IMR-90 (cell line): ENCODE measurements around the gene KIF5C. TPM values are rescaled to one million over a fixed set of nuclear protein-coding genes. Genes with fewer than 3 reads are reported as not detected.

Experiments
- ATAC-seq: fragments of 200-7000 bp; cut with Tn5 transposase; 2 replicates; pipeline ENCODE4 v1.9.1; 2020; ENCODE audit warnings: low read depth, mild to moderate bottlenecking, moderate library complexity
- BruUV-seq: library from RNA; stranded (reverse); fragments of 400-500 nt; replicated peaks from 2 replicates; lab custom pipeline; 2021; lab: Mats Ljungman, UMichigan
- CTCF ChIA-PET: fragments of 300-600 bp; formaldehyde crosslinking; extraction: SDS; loops from one replicate; lab custom pipeline; 2021; ENCODE audit warnings: antibody characterized with exemption; lab: Yijun Ruan, JAX
- POLR2A ChIA-PET: fragments of 300-600 bp; sonication (Branson Sonifier 250); formaldehyde crosslinking; loops from one replicate; lab custom pipeline; 2022; ENCODE audit warnings: antibody characterized with exemption; ENCODE audit not compliant: unreplicated experiment; lab: Charles Lee
- DNase-seq: peaks from one replicate; pipeline ENCODE4 v3.0.0; 2013
- H2AFZ ChIP-seq: replicated peaks from 2 replicates; pipeline ENCODE3; 2013; ENCODE audit warnings: low read length, mild to moderate bottlenecking; ENCODE audit not compliant: poor library complexity
- H2AK5ac ChIP-seq: 2 replicates; pipeline ENCODE4 v1.6.1; 2013; ENCODE audit warnings: low read depth, low read length, inconsistent platforms
- H2AK9ac ChIP-seq: replicated peaks from 2 replicates; pipeline ENCODE3; 2013; ENCODE audit warnings: mild to moderate bottlenecking, low read depth, low read length, moderate library complexity; ENCODE audit not compliant: poor library complexity
- H2BK120ac ChIP-seq: 2 replicates; pipeline ENCODE4 v1.6.1; 2013; ENCODE audit warnings: low read depth, low read length, inconsistent platforms
- H2BK15ac ChIP-seq: 3 replicates; pipeline ENCODE4 v1.6.1; 2013; ENCODE audit warnings: low read depth, low read length, inconsistent platforms
- H2BK20ac ChIP-seq: 2 replicates; pipeline ENCODE4 v1.6.1; 2013; ENCODE audit warnings: low read depth, mild to moderate bottlenecking, inconsistent platforms, low read length, moderate library complexity
- H2BK5ac ChIP-seq: 2 replicates; pipeline ENCODE4 v1.6.1; 2013; ENCODE audit warnings: mild to moderate bottlenecking, low read depth, low read length, inconsistent platforms; ENCODE audit not compliant: poor library complexity, severe bottlenecking
- H3K14ac ChIP-seq: replicated peaks from 2 replicates; pipeline ENCODE4 v1.6.1; 2013; ENCODE audit warnings: low read depth, low read length, inconsistent platforms
- H3K18ac ChIP-seq: 2 replicates; pipeline ENCODE4 v1.6.1; 2013; ENCODE audit warnings: low read depth, low read length, control low read depth
- H3K23ac ChIP-seq: 2 replicates; pipeline ENCODE4 v1.6.1; 2013; ENCODE audit warnings: low read depth, low read length, inconsistent platforms
- H3K27ac ChIP-seq: 2 replicates; pipeline ENCODE4 v1.5.1; 2013; ENCODE audit warnings: mild to moderate bottlenecking, control low read depth, low read length; ENCODE audit not compliant: insufficient read depth
- H3K27me3 ChIP-seq: 2 replicates; pipeline ENCODE4 v1.6.1; 2013; ENCODE audit warnings: low read length; ENCODE audit not compliant: control insufficient read depth, insufficient read depth
- H3K36me3 ChIP-seq: 2 replicates; pipeline ENCODE4 v1.6.1; 2013; ENCODE audit warnings: low read length, mixed read lengths; ENCODE audit not compliant: control insufficient read depth, insufficient read depth
- H3K4ac ChIP-seq: 2 replicates; pipeline ENCODE4 v1.6.1; 2013; ENCODE audit warnings: low read depth, low read length, inconsistent platforms
- H3K4me1 ChIP-seq: 2 replicates; pipeline ENCODE4 v1.6.1; 2013; ENCODE audit warnings: low read length, mixed read lengths; ENCODE audit not compliant: control insufficient read depth, insufficient read depth
- H3K4me2 ChIP-seq: 2 replicates; pipeline ENCODE4 v1.6.1; 2013; ENCODE audit warnings: low read depth, mild to moderate bottlenecking, control low read depth, low read length, moderate library complexity
- H3K4me3 ChIP-seq: 2 replicates; pipeline ENCODE4 v1.5.1; 2013; ENCODE audit warnings: low read depth, mild to moderate bottlenecking, control low read depth, low read length, moderate library complexity; ENCODE audit not compliant: insufficient read depth
- H3K56ac ChIP-seq: 2 replicates; pipeline ENCODE4 v1.6.1; 2013; ENCODE audit warnings: low read length, inconsistent platforms; ENCODE audit not compliant: insufficient read depth; ENCODE audit errors: extremely low read depth
- H3K79me1 ChIP-seq, 2 experiments: 2 replicates each; pipeline ENCODE4 v1.6.1; 2013; ENCODE audit warnings: low read length in 2 of 2, inconsistent platforms in 1 of 2, low read depth in 1 of 2
- H3K9ac ChIP-seq: 2 replicates; pipeline ENCODE4 v1.6.1; 2013; ENCODE audit warnings: low read depth, low read length, control low read depth
- H3K9me1 ChIP-seq: 2 replicates; pipeline ENCODE4 v1.6.1; 2013; ENCODE audit warnings: low read length, inconsistent platforms; ENCODE audit not compliant: insufficient read depth
- H3K9me3 ChIP-seq: 2 replicates; pipeline ENCODE4 v1.6.1; 2013; ENCODE audit warnings: low read length; ENCODE audit not compliant: control insufficient read depth, insufficient read depth
- H4K20me1 ChIP-seq: 2 replicates; pipeline ENCODE4 v1.6.1; 2013; ENCODE audit warnings: low read length, inconsistent platforms; ENCODE audit not compliant: insufficient read depth
- H4K5ac ChIP-seq: 2 replicates; pipeline ENCODE4 v1.6.1; 2013; ENCODE audit warnings: mild to moderate bottlenecking, low read depth, low read length, control low read depth
- H4K8ac ChIP-seq, 2 experiments: 2 replicates each; pipeline ENCODE4 v1.6.1; 2013; ENCODE audit warnings: low read depth in 2 of 2, low read length in 2 of 2, control low read depth in 1 of 2, inconsistent platforms in 1 of 2
- H4K91ac ChIP-seq: 2 replicates; pipeline ENCODE4 v1.6.1; 2013; ENCODE audit warnings: low read depth, low read length, inconsistent platforms; ENCODE audit not compliant: insufficient read depth
- BHLHE40 ChIP-seq: fragments of 150-350 bp; IDR thresholded peaks from 2 replicates; pipeline ENCODE4 v1.6.1; 2016; ENCODE audit warnings: mild to moderate bottlenecking, low read depth, low read length
- CEBPB ChIP-seq: IDR thresholded peaks from 2 replicates; pipeline ENCODE4 v1.6.1; 2012; ENCODE audit warnings: low read depth, low read length, improper control_type of control experiment
- CTCF ChIP-seq: conservative IDR thresholded peaks from 2 replicates; pipeline ENCODE4 v1.5.1; 2012; ENCODE audit warnings: mild to moderate bottlenecking, low read depth, low read length, improper control_type of control experiment
- ELK1 ChIP-seq: fragments of 150-350 bp; IDR thresholded peaks from 2 replicates; pipeline ENCODE4 v1.6.1; 2016; ENCODE audit warnings: low read depth, mild to moderate bottlenecking, low read length, moderate library complexity, borderline replicate concordance
- FOS ChIP-seq: fragments of 150-350 bp; IDR thresholded peaks from 2 replicates; pipeline ENCODE4 v1.6.1; 2016; ENCODE audit warnings: low read depth, low read length
- MAFK ChIP-seq: IDR thresholded peaks from 2 replicates; pipeline ENCODE4 v1.6.1; 2012; ENCODE audit warnings: low read depth, low read length, improper control_type of control experiment
- MAZ ChIP-seq: IDR thresholded peaks from 2 replicates; pipeline ENCODE4 v1.6.1; 2012; ENCODE audit warnings: low read depth, mild to moderate bottlenecking, low read length, improper control_type of control experiment, moderate library complexity, borderline replicate concordance
- NFE2L2 ChIP-seq: fragments of 150-350 bp; IDR thresholded peaks from 2 replicates; pipeline ENCODE4 v1.6.1; 2016; ENCODE audit warnings: low read depth, mild to moderate bottlenecking, low read length
- RAD21 ChIP-seq: IDR thresholded peaks from 2 replicates; pipeline ENCODE4 v1.6.1; 2012; ENCODE audit warnings: low read length, improper control_type of control experiment
- RCOR1 ChIP-seq: IDR thresholded peaks from 2 replicates; pipeline ENCODE4 v1.6.1; 2012; ENCODE audit warnings: mild to moderate bottlenecking, low read length, improper control_type of control experiment; ENCODE audit not compliant: insufficient replicate concordance
- RFX5 ChIP-seq: IDR thresholded peaks from 2 replicates; pipeline ENCODE4 v1.8.0; 2012; ENCODE audit warnings: low read depth, mild to moderate bottlenecking, low read length, moderate library complexity
- WGBS, 2 experiments: methylation state at CpG; one replicate each; pipeline versions ENCODE4 v1.1.5 to v1.1.7; 2013; ENCODE audit warnings: missing lambda C conversion rate in 2 of 2; ENCODE audit not compliant: insufficient read length in 1 of 2; ENCODE audit errors: extremely low coverage in 2 of 2; 5-methylcytosine and 5-hydroxymethylcytosine counted together
- dilution Hi-C: fragments of 300-500 bp; cut with HindIII; formaldehyde crosslinking; loops from one replicate; pipeline ENCODE4 v1.14.3; 2018; ENCODE audit warnings: low sequenced_read_pairs; ENCODE audit not compliant: unreplicated experiment
- in situ Hi-C: fragments of 300-500 bp; cut with MboI; formaldehyde crosslinking; loops from 3 replicates; pipeline ENCODE4 v1.14.3; 2019; ENCODE audit warnings: low sequenced_read_pairs, inconsistent platforms, mixed read lengths
- intact Hi-C: fragments of 100-400 bp; cut with micrococcal nuclease; formaldehyde crosslinking; loops from 2 replicates; pipeline ENCODE4 v1.10.0; 2022
- polyA plus RNA-seq, 3 experiments: library from polyadenylated mRNA; depleted of rRNA; stranded (reverse); fragments of >200 nt; gene quantifications; 2 replicates each; pipeline ENCODE4 v1.2.3, GENCODE V29; 2012; ENCODE audit warnings: low replicate concordance in 1 of 3
- total RNA-seq: library from RNA; depleted of rRNA; stranded (reverse); fragments of >200 nt; gene quantifications from 2 replicates; pipeline ENCODE4 v1.2.3, GENCODE V29; 2012
- TF ChIP-seq, protein P1 (sequence below): fragments of 150-350 bp; IDR thresholded peaks from 2 replicates; pipeline ENCODE4 v1.6.1; 2017; ENCODE audit warnings: mild to moderate bottlenecking, antibody characterized with exemption, low read length, low read depth

The KIF5C gene
- total and polyA plus RNA-seq, 2 of the 4 experiments (the other 2 are of a cell fraction) = 0.10 to 0.18 TPM

DNA sequence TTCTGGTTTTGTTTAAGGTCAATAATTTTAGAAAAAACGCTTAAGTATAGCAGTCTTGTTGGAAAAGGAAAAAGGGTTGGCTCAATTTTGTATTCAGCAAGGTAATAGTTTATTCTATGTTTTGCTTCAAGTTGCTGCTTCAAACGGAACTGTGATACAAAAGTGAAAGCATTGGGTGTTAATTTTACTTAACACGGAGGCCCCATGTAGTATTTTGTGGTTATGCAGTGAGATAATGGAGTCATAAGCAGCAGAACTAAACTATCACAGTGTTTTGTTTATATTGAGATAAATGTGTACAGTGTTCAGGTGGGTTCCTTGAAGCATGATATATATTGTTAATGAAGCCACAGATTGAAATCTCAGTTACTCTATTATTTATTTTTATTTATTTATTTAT lies 96.5 kb downstream of the KIF5C start:
- intact Hi-C loops = no loop called here
- Histone ChIP-seq H3K9me1 (no peaks in the 10 kb centered on the region), H3K4me2 (no peak overlapping the region), H2AK5ac (no peak overlapping the region), H3K27ac (no peak overlapping the region), H3K79me1 (no peaks in the 10 kb centered on the region), H4K8ac (no peak overlapping the region), H3K4me3 (no peak overlapping the region), H3K27me3 (peaks cover 2% of the 10 kb centered on the region), H2BK120ac (no peak overlapping the region), H2AFZ (no peak overlapping the region), H4K5ac (no peak overlapping the region), H2BK15ac (no peak overlapping the region), H3K36me3 (no peaks in the 10 kb centered on the region), H3K23ac (no peak overlapping the region), H3K9me3 (no peaks in the 10 kb centered on the region), H3K14ac (no peak overlapping the region), H2BK5ac (no peak overlapping the region), H3K18ac (no peak overlapping the region), H2AK9ac (no peak overlapping the region), H4K91ac (no peak overlapping the region), H3K4ac (no peak overlapping the region), H2BK20ac (no peak overlapping the region), H3K4me1 (no peaks in the 10 kb centered on the region), H3K56ac (no peak overlapping the region), H4K20me1 (no peaks in the 10 kb centered on the region), H3K9ac (no peak overlapping the region)
- WGBS, 2 experiments = 33% methylated on average over 1 of the region's 3 CpGs; no CpG with 5 or more reads in 1 of the 2 experiments
- ChIA-PET CTCF (no interaction called here), POLR2A (no interaction called here)
- dilution Hi-C loops = no loop called here
- no TSS peak for BruUV-seq
- no peak for ATAC-seq
- TF ChIP-seq CEBPB (no peak), MAZ (no peak), RFX5 (no peak), MAFK (no peak), NFE2L2 (no peak), ELK1 (no peak), RCOR1 (no peak), RAD21 (no peak), CTCF (no peak), BHLHE40 (no peak), FOS (no peak)
- TF ChIP-seq, protein P1, sequence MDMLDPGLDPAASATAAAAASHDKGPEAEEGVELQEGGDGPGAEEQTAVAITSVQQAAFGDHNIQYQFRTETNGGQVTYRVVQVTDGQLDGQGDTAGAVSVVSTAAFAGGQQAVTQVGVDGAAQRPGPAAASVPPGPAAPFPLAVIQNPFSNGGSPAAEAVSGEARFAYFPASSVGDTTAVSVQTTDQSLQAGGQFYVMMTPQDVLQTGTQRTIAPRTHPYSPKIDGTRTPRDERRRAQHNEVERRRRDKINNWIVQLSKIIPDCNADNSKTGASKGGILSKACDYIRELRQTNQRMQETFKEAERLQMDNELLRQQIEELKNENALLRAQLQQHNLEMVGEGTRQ = no peak
- in situ Hi-C loops = loop anchor here (25.0 kb wide), 1 partner anchor 334 kb away; the partner anchor contains the start of gene EPC2
- DNase-seq = no peak
